Upper lobe of left lung (tissue), 6 donors: ENCODE data around the gene NECAP2. TPM values are rescaled to one million over a fixed set of nuclear protein-coding genes. Genes with fewer than 3 reads are reported as not detected.

ENCODE experiments used
- ATAC-seq, 2 donors: fragments of 200-7000 bp; cut with Tn5 transposase; one replicate each; pipeline ENCODE4 v1.9.1; 2022; ENCODE audit warnings: mild to moderate bottlenecking in 2 of 2, moderate library complexity in 2 of 2; ENCODE audit not compliant: low FRiP score in 2 of 2
- DNase-seq, 2 donors: peaks; one replicate each; pipeline ENCODE4 v3.0.0-alpha.2; 2019 to 2020
- H3K27ac ChIP-seq, 4 donors: fragments of 200-600 bp; sonication (generic); one replicate each; pipeline ENCODE4 v1.5.1; 2016 to 2019
- H3K27me3 ChIP-seq, 4 donors: fragments of 200-600 bp; sonication (generic); one replicate each; pipeline ENCODE4 v1.5.1; 2017 to 2019
- H3K36me3 ChIP-seq, 4 donors: fragments of 200-600 bp; sonication (generic); one replicate each; pipeline ENCODE4 v1.5.1; 2016 to 2019
- H3K4me1 ChIP-seq, 4 donors: fragments of 200-600 bp; sonication (generic); one replicate each; pipeline ENCODE4 v1.5.1; 2018 to 2019
- H3K4me3 ChIP-seq, 4 donors: fragments of 200-600 bp; sonication (generic); one replicate each; pipeline ENCODE4 v1.5.1; 2017 to 2019; ENCODE audit warnings: mild to moderate bottlenecking in 2 of 4, moderate library complexity in 1 of 4
- H3K9me3 ChIP-seq, 4 donors: fragments of 200-600 bp; sonication (generic); one replicate each; pipeline ENCODE4 v1.5.1; 2018 to 2019
- CTCF ChIP-seq, 6 experiments: fragments of 450-650 bp in 4 of 6; fragments of 200-600 bp in 2 of 6; sonication (generic) in 2 of 6; IDR thresholded peaks; one replicate each; pipeline ENCODE4 v1.5.1; 2016 to 2019; ENCODE audit warnings: antibody characterized with exemption in 6 of 6
- EP300 ChIP-seq, 4 donors: sonication (generic); formaldehyde crosslinking; IDR thresholded peaks; one replicate each; pipeline ENCODE4 v1.5.1; 2017; ENCODE audit warnings: antibody characterized with exemption in 4 of 4, control low read depth in 2 of 4
- POLR2A ChIP-seq, 4 donors: fragments of 450-650 bp; IDR thresholded peaks; one replicate each; pipeline ENCODE4 v1.5.1; 2016 to 2017; ENCODE audit warnings: antibody characterized with exemption in 4 of 4, mild to moderate bottlenecking in 2 of 4
- POLR2AphosphoS5 ChIP-seq, 2 donors: sonication (generic); formaldehyde crosslinking; IDR thresholded peaks; one replicate each; pipeline ENCODE4 v1.5.1; 2017; ENCODE audit warnings: antibody characterized with exemption in 2 of 2
- WGBS, 2 donors: methylation state at CpG; one replicate each; pipeline ENCODE4 v1.1.5; 2017 to 2018; 5-methylcytosine and 5-hydroxymethylcytosine counted together
- total RNA-seq, 6 donors: library from RNA; depleted of rRNA in 4 of 6; stranded (reverse); fragments of >200 nt in 4 of 6; gene quantifications; one replicate each; pipeline versions ENCODE4 v1.1.0 to v1.2.1, GENCODE V29; 2016 to 2021
- donor health status: DM: no; HTN: no; CAD: no; lungs with moderate emphysema.
- donor health status: DM: no; HTN: yes; CAD: no; lungs with severe emphysema.

The NECAP2 gene
- total RNA-seq, 6 donors from 2014 or later, result 61.9 to 96.4 (median 87.1) TPM

GRCh38 chr1:16445052-16445451 is 4.5 kb downstream of the NECAP2 start:
- no peak overlapping the region for H3K4me3 ChIP-seq
- H3K27me3 ChIP-seq, result no peaks in the 10 kb centered on the region
- ATAC-seq (no peak), DNase-seq (no peak)
- 96 to 98% methylated on average over 4 of the region's 4 CpGs for WGBS, 2 donors
- peaks cover 29 to 38% (median 34%) of the 10 kb centered on the region in 4 donors for H3K4me1 ChIP-seq
- no peak for TF ChIP-seq POLR2A (IDR thresholded peaks at IDR 0.05)
- no peak for TF ChIP-seq CTCF (IDR thresholded peaks at IDR 0.05)
- no peak for TF ChIP-seq POLR2AphosphoS5 (IDR thresholded peaks at IDR 0.05)
- TF ChIP-seq EP300 (IDR thresholded peaks at IDR 0.05), result no peak
- peaks cover 33 to 70% (median 46%) of the 10 kb centered on the region in 4 donors for H3K36me3 ChIP-seq
- peak overlapping the region in 3 of 4 donors; percentile 3 to 46 (median 28) for H3K27ac ChIP-seq
- H3K9me3 ChIP-seq, result no peaks in the 10 kb centered on the region

- Histone ChIP-seq H3K4me3 (no peak overlapping the region), H3K4me1 (peaks cover 26 to 32% (median 31%) of the 10 kb centered on the region in 4 donors), H3K36me3 (peaks cover 33 to 81% (median 53%) of the 10 kb centered on the region in 4 donors), H3K27ac (no peak overlapping the region), H3K27me3 (no peaks in the 10 kb centered on the region), H3K9me3 (no peaks in the 10 kb centered on the region)
- WGBS, 2 donors, result 90 to 92% methylated on average over 10 of the region's 10 CpGs
- DNase-seq (no peak), ATAC-seq (no peak)
- TF ChIP-seq EP300 (IDR thresholded peaks at IDR 0.05) (no peak), POLR2AphosphoS5 (IDR thresholded peaks at IDR 0.05) (no peak), POLR2A (IDR thresholded peaks at IDR 0.05) (no peak), CTCF (IDR thresholded peaks at IDR 0.05) (no peak)
These were observed 5.6 kb downstream of the NECAP2 start for GRCh38 chr1:16446116-16446515.

GRCh38 chr1:16447641-16448040 is 7.1 kb downstream of the NECAP2 start:
- WGBS, 2 donors, result 96 to 99% methylated on average over 8 to 9 of the region's 9 CpGs
- no peak for TF ChIP-seq POLR2AphosphoS5 (IDR thresholded peaks at IDR 0.05)
- TF ChIP-seq EP300 (IDR thresholded peaks at IDR 0.05), result no peak
- TF ChIP-seq CTCF (IDR thresholded peaks at IDR 0.05), result no peak
- TF ChIP-seq POLR2A (IDR thresholded peaks at IDR 0.05), result no peak
- Histone ChIP-seq H3K27me3 (no peaks in the 10 kb centered on the region), H3K9me3 (no peaks in the 10 kb centered on the region), H3K4me3 (no peak overlapping the region), H3K4me1 (peaks cover 14 to 18% (median 16%) of the 10 kb centered on the region in 4 donors), H3K36me3 (peaks cover 39 to 94% (median 67%) of the 10 kb centered on the region in 4 donors), H3K27ac (no peak overlapping the region)
- DNase-seq, result no peak
- ATAC-seq, result no peak

GRCh38 chr1:16449065-16449464 is 8.5 kb downstream of the NECAP2 start:
- WGBS, 2 donors, result 92 to 98% methylated on average over 4 of the region's 4 CpGs
- Histone ChIP-seq H3K4me3 (no peak overlapping the region), H3K27me3 (no peaks in the 10 kb centered on the region), H3K27ac (no peak overlapping the region), H3K4me1 (peaks cover 1 to 5% (median 3%) of the 10 kb centered on the region in 4 donors), H3K36me3 (peaks cover 39 to 100% (median 79%) of the 10 kb centered on the region in 4 donors), H3K9me3 (no peaks in the 10 kb centered on the region)
- no peak for TF ChIP-seq CTCF (IDR thresholded peaks at IDR 0.05)
- no peak for TF ChIP-seq EP300 (IDR thresholded peaks at IDR 0.05)
- no peak for TF ChIP-seq POLR2AphosphoS5 (IDR thresholded peaks at IDR 0.05)
- TF ChIP-seq POLR2A (IDR thresholded peaks at IDR 0.05), result no peak
- ATAC-seq (no peak), DNase-seq (no peak)

GRCh38 chr1:16449666-16450065 is 9.1 kb downstream of the NECAP2 start:
- Histone ChIP-seq H3K36me3 (peaks cover 44 to 100% (median 84%) of the 10 kb centered on the region in 4 donors), H3K4me3 (no peak overlapping the region), H3K27me3 (no peaks in the 10 kb centered on the region), H3K27ac (no peak overlapping the region), H3K9me3 (no peaks in the 10 kb centered on the region), H3K4me1 (peaks cover 0 to 3% (median 0%) of the 10 kb centered on the region in 4 donors)
- TF ChIP-seq EP300 (IDR thresholded peaks at IDR 0.05) (no peak), CTCF (IDR thresholded peaks at IDR 0.05) (no peak), POLR2AphosphoS5 (IDR thresholded peaks at IDR 0.05) (no peak), POLR2A (IDR thresholded peaks at IDR 0.05) (no peak)
- WGBS, 2 donors, result 96 to 97% methylated on average over 5 of the region's 5 CpGs
- no peak for ATAC-seq
- DNase-seq, result no peak
